GM23338 (cell line): ENCODE results near the gene JPH4. TPM values are rescaled to one million over a fixed set of nuclear protein-coding genes. Genes with fewer than 3 reads are reported as not detected.

Source experiments
- ATAC-seq: fragments of 200-7000 bp; cut with Tn5 transposase; 3 replicates; pipeline ENCODE4 v1.9.1; 2020
- DNase-seq: peaks from one replicate; pipeline ENCODE4 v3.0.0-alpha.2; 2015; ENCODE audit warnings: low spot score
- H2AFZ ChIP-seq: fragments of 200-600 bp; sonication (generic); 2 replicates; pipeline ENCODE4 v1.8.0; 2016; ENCODE audit warnings: antibody characterized with exemption, mild to moderate bottlenecking, moderate library complexity
- H3F3A ChIP-seq: fragments of 200-600 bp; sonication (generic); replicated peaks from 2 replicates; pipeline ENCODE4 v1.8.0; 2017; ENCODE audit warnings: antibody characterized with exemption, mixed run types, low read depth
- H3K27ac ChIP-seq: fragments of 200-600 bp; sonication (generic); 2 replicates; pipeline ENCODE4 v1.6.1; 2016; ENCODE audit warnings: low read depth
- H3K27me3 ChIP-seq: fragments of 200-600 bp; sonication (generic); 2 replicates; pipeline ENCODE4 v1.8.0; 2016; ENCODE audit warnings: mild to moderate bottlenecking, mixed run types, moderate library complexity; ENCODE audit not compliant: insufficient read depth
- H3K36me3 ChIP-seq: fragments of 200-600 bp; sonication (generic); 2 replicates; pipeline ENCODE4 v1.8.0; 2016; ENCODE audit warnings: mild to moderate bottlenecking; ENCODE audit not compliant: insufficient read depth
- H3K4me1 ChIP-seq: fragments of 200-600 bp; sonication (generic); 2 replicates; pipeline ENCODE4 v1.8.0; 2016; ENCODE audit warnings: mild to moderate bottlenecking, moderate library complexity; ENCODE audit not compliant: insufficient read depth
- H3K4me2 ChIP-seq: fragments of 200-600 bp; sonication (generic); 2 replicates; pipeline ENCODE4 v1.7.1; 2017; ENCODE audit warnings: mixed run types
- H3K4me3 ChIP-seq: fragments of 200-600 bp; sonication (generic); 2 replicates; pipeline ENCODE4 v1.6.1; 2016; ENCODE audit warnings: mixed run types
- H3K79me2 ChIP-seq: fragments of 200-600 bp; sonication (generic); replicated peaks from 2 replicates; pipeline ENCODE4 v1.8.0; 2017; ENCODE audit warnings: mild to moderate bottlenecking; ENCODE audit not compliant: insufficient read depth
- H3K9me2 ChIP-seq: fragments of 200-600 bp; sonication (generic); 2 replicates; pipeline ENCODE4 v1.8.0; 2017; ENCODE audit not compliant: insufficient read depth
- H4K20me1 ChIP-seq: fragments of 200-600 bp; sonication (generic); replicated peaks from 2 replicates; pipeline ENCODE4 v1.8.0; 2017; ENCODE audit warnings: mild to moderate bottlenecking; ENCODE audit not compliant: insufficient read depth
- H3K27ac Mint-ChIP-seq: 2 replicates; pipeline ENCODE4 v1.8.0; 2020; ENCODE audit warnings: inconsistent platforms, mild to moderate bottlenecking, moderate library complexity, mixed read lengths
- H3K27me3 Mint-ChIP-seq: 3 replicates; pipeline ENCODE4 v1.8.0; 2022; ENCODE audit warnings: low read depth, mild to moderate bottlenecking, moderate library complexity, mixed read lengths, inconsistent platforms; ENCODE audit not compliant: insufficient read depth, poor library complexity
- H3K36me3 Mint-ChIP-seq: 3 replicates; pipeline ENCODE4 v1.8.0; 2021; ENCODE audit warnings: low read depth, mild to moderate bottlenecking, inconsistent platforms, moderate library complexity, mixed read lengths
- H3K4me1 Mint-ChIP-seq: 3 replicates; pipeline ENCODE4 v1.8.0; 2020; ENCODE audit warnings: mild to moderate bottlenecking, inconsistent platforms, mixed read lengths
- H3K4me3 Mint-ChIP-seq: 3 replicates; pipeline ENCODE4 v1.8.0; 2021; ENCODE audit warnings: moderate library complexity, mild to moderate bottlenecking, inconsistent platforms, mixed read lengths
- H3K9me3 Mint-ChIP-seq: 3 replicates; pipeline ENCODE4 v1.8.0; 2020; ENCODE audit warnings: moderate library complexity, mild to moderate bottlenecking, inconsistent platforms, mixed read lengths
- CREB1 ChIP-seq: fragments of 250-450 bp; sonication (Bioruptor Pico); IDR thresholded peaks from 2 replicates; pipeline ENCODE4 v1.5.0; 2020; ENCODE audit warnings: low read depth, mild to moderate bottlenecking, moderate library complexity
- EZH2 ChIP-seq: fragments of 200-600 bp; sonication (generic); IDR thresholded peaks from one replicate; pipeline ENCODE4 v1.8.0; 2017; ENCODE audit warnings: antibody characterized with exemption, mild to moderate bottlenecking, low read depth; ENCODE audit not compliant: unreplicated experiment
- EZH2phosphoT487 ChIP-seq: fragments of 200-600 bp; sonication (generic); IDR thresholded peaks from one replicate; pipeline ENCODE4 v1.8.1; 2018; ENCODE audit warnings: antibody characterized with exemption; ENCODE audit not compliant: unreplicated experiment
- JUNB ChIP-seq: IDR thresholded peaks from one replicate; pipeline ENCODE4 v1.6.1; 2016; ENCODE audit warnings: antibody characterized with exemption; ENCODE audit not compliant: unreplicated experiment
- NANOG ChIP-seq: IDR thresholded peaks from 2 replicates; pipeline ENCODE4 v1.6.1; 2016; ENCODE audit warnings: antibody characterized with exemption, borderline replicate concordance
- POLR2AphosphoS5 ChIP-seq: IDR thresholded peaks from 2 replicates; pipeline ENCODE4 v1.6.1; 2016; ENCODE audit warnings: antibody characterized with exemption, low read depth
- STAT1 ChIP-seq: IDR thresholded peaks from one replicate; pipeline ENCODE4 v1.6.1; 2016; ENCODE audit warnings: antibody characterized with exemption; ENCODE audit not compliant: unreplicated experiment
- ZNF114 ChIP-seq: fragments of 250-450 bp; sonication (Bioruptor Pico); IDR thresholded peaks from 2 replicates; pipeline ENCODE4 v1.5.0; 2020; ENCODE audit warnings: mild to moderate bottlenecking, moderate library complexity
- ZNF331 ChIP-seq: fragments of 250-450 bp; sonication (Bioruptor Pico); IDR thresholded peaks from 2 replicates; pipeline ENCODE4 v1.5.0; 2020; ENCODE audit warnings: low read depth, mild to moderate bottlenecking, moderate library complexity
- polyA plus RNA-seq: library from polyadenylated mRNA; unstranded; fragments of >200 nt; fragmentation: Nextera tagmentation; extraction: Ambion mirVana; gene quantifications from 2 replicates; pipeline ENCODE4 v1.2.1, GENCODE V29; 2016
- total RNA-seq: library from RNA; depleted of rRNA; stranded (reverse); fragments of >200 nt; shearing (Covaris generic); gene quantifications from 2 replicates; pipeline ENCODE4 v1.2.3, GENCODE V29; 2014
- TF ChIP-seq, protein P1 (sequence below): fragments of 250-450 bp; sonication (Bioruptor Pico); IDR thresholded peaks from 2 replicates; pipeline ENCODE4 v1.5.0; 2020; ENCODE audit warnings: mild to moderate bottlenecking, moderate library complexity
- TF ChIP-seq, protein P2 (sequence below): IDR thresholded peaks from one replicate; pipeline ENCODE4 v1.6.1; 2018; ENCODE audit warnings: antibody characterized with exemption; ENCODE audit not compliant: unreplicated experiment
- TF ChIP-seq, protein P3 (sequence below): IDR thresholded peaks from 2 replicates; pipeline ENCODE4 v1.6.1; 2016; ENCODE audit warnings: antibody characterized with exemption
- TF ChIP-seq, protein P4 (sequence below), 2 experiments: fragments of 200-600 bp in 1 of 2; sonication (generic) in 1 of 2; conservative IDR thresholded peaks; 2 replicates each; pipeline versions ENCODE4 v1.5.1 to v1.6.1; 2016 to 2017; ENCODE audit warnings: antibody characterized with exemption in 2 of 2, low read depth in 2 of 2, mild to moderate bottlenecking in 2 of 2, moderate library complexity in 1 of 2

JPH4 gene
- total and polyA plus RNA-seq, 2 experiments from 2014 or later: 11.0 to 29.9 TPM

DNA sequence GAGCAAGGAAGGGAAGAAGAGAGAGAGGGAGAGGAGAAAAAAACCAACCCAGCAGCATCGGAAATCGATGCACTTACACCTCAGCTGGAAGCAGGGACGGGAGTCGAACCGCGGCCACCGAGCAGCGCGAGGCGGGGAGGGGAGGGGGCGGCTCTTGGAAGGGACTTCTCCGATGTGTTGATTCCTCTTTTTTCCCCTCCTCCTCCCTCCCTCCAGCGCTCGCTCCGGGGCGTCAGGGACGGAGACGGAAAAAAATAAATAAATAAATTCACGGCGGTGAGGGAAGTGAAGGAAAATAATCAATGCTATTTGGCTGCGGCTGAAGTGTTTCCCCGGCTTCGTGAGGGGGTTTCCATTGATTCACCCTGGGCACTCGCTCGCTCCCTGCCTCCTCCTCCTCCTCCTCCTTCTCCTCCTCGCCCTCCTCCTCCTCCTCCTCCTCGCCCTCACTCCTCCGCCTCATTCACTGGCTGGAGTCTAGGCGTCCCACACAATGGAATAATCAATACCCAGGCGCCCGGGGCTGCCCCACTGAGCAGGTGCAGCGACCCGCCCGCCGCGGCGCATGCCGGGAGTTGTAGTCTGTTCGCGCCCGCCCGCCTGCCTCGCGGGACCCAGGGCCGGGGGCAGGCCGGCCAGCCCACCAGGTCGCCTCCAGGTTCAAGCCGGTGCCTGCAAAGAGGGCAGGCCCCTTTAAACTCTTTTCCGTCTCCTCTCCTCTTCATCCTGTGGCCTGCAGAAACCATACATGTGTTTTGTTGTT is 27.1 kb downstream of the JPH4 start, which contains the start of gene ZFHX2:
TSS of gene ZFHX2 (minus strand) at position 500 of the 763 bp plus-strand sequence. CDS start 16,440 bp downstream, outside the sequence.
- Histone ChIP-seq H3K36me3 (no peaks in the 10 kb centered on the region), H3K4me1 (peaks cover 52% of the 10 kb centered on the region), H3K27ac (peak within 1 kb of the TSS; percentile 99), H2AFZ (0 out of 2 replicates have a peak within 1 kb of the TSS, but pooled peaks have one; percentile 70), H3K27me3 (no peaks in the 10 kb centered on the region), H3K79me2 (peaks cover 48% of the 10 kb centered on the region), H3K9me2 (no peaks in the 10 kb centered on the region), H4K20me1 (no peaks in the 10 kb centered on the region), H3F3A (0 out of 2 replicates have a peak, but pooled peaks cover 10% of the 10 kb centered on the region), H3K4me2 (peak within 1 kb of the TSS; percentile 100), H3K4me3 (peak within 1 kb of the TSS; percentile 100)
- peak; percentile 95 for DNase-seq
- peak within 1 kb of the TSS; percentile 95 for H3K27ac Mint-ChIP-seq
- peaks cover 13% of the 10 kb centered on the region for H3K4me1 Mint-ChIP-seq
- H3K27me3 Mint-ChIP-seq: peaks cover under 1% of the 10 kb centered on the region
- H3K9me3 Mint-ChIP-seq: no peaks in the 10 kb centered on the region
- no peak within 1 kb of the TSS; the same call in 2 of the 3 replicates for H3K4me3 Mint-ChIP-seq
- ATAC-seq: peak; percentile 70
- no peaks in the 10 kb centered on the region; the same call in 2 of the 3 replicates for H3K36me3 Mint-ChIP-seq
- TF ChIP-seq, protein P1, sequence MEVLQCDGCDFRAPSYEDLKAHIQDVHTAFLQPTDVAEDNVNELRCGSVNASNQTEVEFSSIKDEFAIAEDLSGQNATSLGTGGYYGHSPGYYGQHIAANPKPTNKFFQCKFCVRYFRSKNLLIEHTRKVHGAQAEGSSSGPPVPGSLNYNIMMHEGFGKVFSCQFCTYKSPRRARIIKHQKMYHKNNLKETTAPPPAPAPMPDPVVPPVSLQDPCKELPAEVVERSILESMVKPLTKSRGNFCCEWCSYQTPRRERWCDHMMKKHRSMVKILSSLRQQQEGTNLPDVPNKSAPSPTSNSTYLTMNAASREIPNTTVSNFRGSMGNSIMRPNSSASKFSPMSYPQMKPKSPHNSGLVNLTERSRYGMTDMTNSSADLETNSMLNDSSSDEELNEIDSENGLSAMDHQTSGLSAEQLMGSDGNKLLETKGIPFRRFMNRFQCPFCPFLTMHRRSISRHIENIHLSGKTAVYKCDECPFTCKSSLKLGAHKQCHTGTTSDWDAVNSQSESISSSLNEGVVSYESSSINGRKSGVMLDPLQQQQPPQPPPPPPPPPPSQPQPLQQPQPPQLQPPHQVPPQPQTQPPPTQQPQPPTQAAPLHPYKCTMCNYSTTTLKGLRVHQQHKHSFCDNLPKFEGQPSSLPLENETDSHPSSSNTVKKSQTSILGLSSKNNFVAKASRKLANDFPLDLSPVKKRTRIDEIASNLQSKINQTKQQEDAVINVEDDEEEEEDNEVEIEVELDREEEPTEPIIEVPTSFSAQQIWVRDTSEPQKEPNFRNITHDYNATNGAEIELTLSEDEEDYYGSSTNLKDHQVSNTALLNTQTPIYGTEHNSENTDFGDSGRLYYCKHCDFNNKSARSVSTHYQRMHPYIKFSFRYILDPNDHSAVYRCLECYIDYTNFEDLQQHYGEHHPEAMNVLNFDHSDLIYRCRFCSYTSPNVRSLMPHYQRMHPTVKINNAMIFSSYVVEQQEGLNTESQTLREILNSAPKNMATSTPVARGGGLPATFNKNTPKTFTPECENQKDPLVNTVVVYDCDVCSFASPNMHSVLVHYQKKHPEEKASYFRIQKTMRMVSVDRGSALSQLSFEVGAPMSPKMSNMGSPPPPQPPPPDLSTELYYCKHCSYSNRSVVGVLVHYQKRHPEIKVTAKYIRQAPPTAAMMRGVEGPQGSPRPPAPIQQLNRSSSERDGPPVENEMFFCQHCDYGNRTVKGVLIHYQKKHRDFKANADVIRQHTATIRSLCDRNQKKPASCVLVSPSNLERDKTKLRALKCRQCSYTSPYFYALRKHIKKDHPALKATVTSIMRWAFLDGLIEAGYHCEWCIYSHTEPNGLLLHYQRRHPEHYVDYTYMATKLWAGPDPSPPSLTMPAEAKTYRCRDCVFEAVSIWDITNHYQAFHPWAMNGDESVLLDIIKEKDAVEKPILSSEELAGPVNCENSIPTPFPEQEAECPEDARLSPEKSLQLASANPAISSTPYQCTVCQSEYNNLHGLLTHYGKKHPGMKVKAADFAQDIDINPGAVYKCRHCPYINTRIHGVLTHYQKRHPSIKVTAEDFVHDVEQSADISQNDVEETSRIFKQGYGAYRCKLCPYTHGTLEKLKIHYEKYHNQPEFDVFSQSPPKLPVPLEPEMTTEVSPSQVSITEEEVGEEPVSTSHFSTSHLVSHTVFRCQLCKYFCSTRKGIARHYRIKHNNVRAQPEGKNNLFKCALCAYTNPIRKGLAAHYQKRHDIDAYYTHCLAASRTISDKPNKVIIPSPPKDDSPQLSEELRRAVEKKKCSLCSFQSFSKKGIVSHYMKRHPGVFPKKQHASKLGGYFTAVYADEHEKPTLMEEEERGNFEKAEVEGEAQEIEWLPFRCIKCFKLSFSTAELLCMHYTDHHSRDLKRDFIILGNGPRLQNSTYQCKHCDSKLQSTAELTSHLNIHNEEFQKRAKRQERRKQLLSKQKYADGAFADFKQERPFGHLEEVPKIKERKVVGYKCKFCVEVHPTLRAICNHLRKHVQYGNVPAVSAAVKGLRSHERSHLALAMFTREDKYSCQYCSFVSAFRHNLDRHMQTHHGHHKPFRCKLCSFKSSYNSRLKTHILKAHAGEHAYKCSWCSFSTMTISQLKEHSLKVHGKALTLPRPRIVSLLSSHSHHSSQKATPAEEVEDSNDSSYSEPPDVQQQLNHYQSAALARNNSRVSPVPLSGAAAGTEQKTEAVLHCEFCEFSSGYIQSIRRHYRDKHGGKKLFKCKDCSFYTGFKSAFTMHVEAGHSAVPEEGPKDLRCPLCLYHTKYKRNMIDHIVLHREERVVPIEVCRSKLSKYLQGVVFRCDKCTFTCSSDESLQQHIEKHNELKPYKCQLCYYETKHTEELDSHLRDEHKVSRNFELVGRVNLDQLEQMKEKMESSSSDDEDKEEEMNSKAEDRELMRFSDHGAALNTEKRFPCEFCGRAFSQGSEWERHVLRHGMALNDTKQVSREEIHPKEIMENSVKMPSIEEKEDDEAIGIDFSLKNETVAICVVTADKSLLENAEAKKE (CRISPR knock-in tag): no peak
- TF ChIP-seq EZH2phosphoT487 (no peak), CREB1 (CRISPR knock-in tag) (no peak), ZNF114 (CRISPR knock-in tag) (no peak), STAT1 (no peak), NANOG (no peak), JUNB (no peak), ZNF331 (CRISPR knock-in tag) (no peak), POLR2AphosphoS5 (peak; percentile 51; the same call in 1 of the 2 replicates), EZH2 (no peak)
- TF ChIP-seq, protein P2, sequence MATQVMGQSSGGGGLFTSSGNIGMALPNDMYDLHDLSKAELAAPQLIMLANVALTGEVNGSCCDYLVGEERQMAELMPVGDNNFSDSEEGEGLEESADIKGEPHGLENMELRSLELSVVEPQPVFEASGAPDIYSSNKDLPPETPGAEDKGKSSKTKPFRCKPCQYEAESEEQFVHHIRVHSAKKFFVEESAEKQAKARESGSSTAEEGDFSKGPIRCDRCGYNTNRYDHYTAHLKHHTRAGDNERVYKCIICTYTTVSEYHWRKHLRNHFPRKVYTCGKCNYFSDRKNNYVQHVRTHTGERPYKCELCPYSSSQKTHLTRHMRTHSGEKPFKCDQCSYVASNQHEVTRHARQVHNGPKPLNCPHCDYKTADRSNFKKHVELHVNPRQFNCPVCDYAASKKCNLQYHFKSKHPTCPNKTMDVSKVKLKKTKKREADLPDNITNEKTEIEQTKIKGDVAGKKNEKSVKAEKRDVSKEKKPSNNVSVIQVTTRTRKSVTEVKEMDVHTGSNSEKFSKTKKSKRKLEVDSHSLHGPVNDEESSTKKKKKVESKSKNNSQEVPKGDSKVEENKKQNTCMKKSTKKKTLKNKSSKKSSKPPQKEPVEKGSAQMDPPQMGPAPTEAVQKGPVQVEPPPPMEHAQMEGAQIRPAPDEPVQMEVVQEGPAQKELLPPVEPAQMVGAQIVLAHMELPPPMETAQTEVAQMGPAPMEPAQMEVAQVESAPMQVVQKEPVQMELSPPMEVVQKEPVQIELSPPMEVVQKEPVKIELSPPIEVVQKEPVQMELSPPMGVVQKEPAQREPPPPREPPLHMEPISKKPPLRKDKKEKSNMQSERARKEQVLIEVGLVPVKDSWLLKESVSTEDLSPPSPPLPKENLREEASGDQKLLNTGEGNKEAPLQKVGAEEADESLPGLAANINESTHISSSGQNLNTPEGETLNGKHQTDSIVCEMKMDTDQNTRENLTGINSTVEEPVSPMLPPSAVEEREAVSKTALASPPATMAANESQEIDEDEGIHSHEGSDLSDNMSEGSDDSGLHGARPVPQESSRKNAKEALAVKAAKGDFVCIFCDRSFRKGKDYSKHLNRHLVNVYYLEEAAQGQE: no peak
- TF ChIP-seq, protein P3, sequence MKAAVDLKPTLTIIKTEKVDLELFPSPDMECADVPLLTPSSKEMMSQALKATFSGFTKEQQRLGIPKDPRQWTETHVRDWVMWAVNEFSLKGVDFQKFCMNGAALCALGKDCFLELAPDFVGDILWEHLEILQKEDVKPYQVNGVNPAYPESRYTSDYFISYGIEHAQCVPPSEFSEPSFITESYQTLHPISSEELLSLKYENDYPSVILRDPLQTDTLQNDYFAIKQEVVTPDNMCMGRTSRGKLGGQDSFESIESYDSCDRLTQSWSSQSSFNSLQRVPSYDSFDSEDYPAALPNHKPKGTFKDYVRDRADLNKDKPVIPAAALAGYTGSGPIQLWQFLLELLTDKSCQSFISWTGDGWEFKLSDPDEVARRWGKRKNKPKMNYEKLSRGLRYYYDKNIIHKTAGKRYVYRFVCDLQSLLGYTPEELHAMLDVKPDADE: peak; percentile 50; the same call in 1 of the 2 replicates
- TF ChIP-seq, protein P4, sequence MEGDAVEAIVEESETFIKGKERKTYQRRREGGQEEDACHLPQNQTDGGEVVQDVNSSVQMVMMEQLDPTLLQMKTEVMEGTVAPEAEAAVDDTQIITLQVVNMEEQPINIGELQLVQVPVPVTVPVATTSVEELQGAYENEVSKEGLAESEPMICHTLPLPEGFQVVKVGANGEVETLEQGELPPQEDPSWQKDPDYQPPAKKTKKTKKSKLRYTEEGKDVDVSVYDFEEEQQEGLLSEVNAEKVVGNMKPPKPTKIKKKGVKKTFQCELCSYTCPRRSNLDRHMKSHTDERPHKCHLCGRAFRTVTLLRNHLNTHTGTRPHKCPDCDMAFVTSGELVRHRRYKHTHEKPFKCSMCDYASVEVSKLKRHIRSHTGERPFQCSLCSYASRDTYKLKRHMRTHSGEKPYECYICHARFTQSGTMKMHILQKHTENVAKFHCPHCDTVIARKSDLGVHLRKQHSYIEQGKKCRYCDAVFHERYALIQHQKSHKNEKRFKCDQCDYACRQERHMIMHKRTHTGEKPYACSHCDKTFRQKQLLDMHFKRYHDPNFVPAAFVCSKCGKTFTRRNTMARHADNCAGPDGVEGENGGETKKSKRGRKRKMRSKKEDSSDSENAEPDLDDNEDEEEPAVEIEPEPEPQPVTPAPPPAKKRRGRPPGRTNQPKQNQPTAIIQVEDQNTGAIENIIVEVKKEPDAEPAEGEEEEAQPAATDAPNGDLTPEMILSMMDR (conservative IDR thresholded peaks at IDR 0.05; ENCODE audit: low read depth in 2 of 2): no peak
